ENCODE data around the gene USP43. TPM values are rescaled to one million over a fixed set of nuclear protein-coding genes. Genes with fewer than 3 reads are reported as not detected.

USP43 gene
- total RNA-seq, 1 donor from 2014 or later = 3.8 TPM

- Mint-ChIP-seq H3K27me3 (ENCODE audit: unreplicated experiment) (no peaks in the 10 kb centered on the region), H3K4me1 (ENCODE audit: unreplicated experiment) (no peaks in the 10 kb centered on the region), H3K9me3 (ENCODE audit: unreplicated experiment) (peaks cover 8% of the 10 kb centered on the region), H3K27ac (ENCODE audit: unreplicated experiment) (no peak overlapping the region), H3K36me3 (ENCODE audit: unreplicated experiment) (peaks cover 18% of the 10 kb centered on the region), H3K4me3 (ENCODE audit: unreplicated experiment) (no peak overlapping the region)
- TF ChIP-seq CTCF (IDR thresholded peaks at IDR 0.05) = no peak
- DNase-seq (ENCODE audit: extremely low spot score, unreplicated experiment) = no peak
Measured at GRCh38 chr17:9676820-9677310, 31.5 kb downstream of the USP43 start.

- TF ChIP-seq CTCF (IDR thresholded peaks at IDR 0.05) = no peak
- H3K9me3 Mint-ChIP-seq (ENCODE audit: unreplicated experiment) = peaks cover 8% of the 10 kb centered on the region
- no peaks in the 10 kb centered on the region for H3K4me1 Mint-ChIP-seq (ENCODE audit: unreplicated experiment)
- peaks cover 18% of the 10 kb centered on the region for H3K36me3 Mint-ChIP-seq (ENCODE audit: unreplicated experiment)
- no peak for DNase-seq (ENCODE audit: extremely low spot score, unreplicated experiment)
- no peak overlapping the region for H3K27ac Mint-ChIP-seq (ENCODE audit: unreplicated experiment)
- H3K4me3 Mint-ChIP-seq (ENCODE audit: unreplicated experiment) = no peak overlapping the region
- no peaks in the 10 kb centered on the region for H3K27me3 Mint-ChIP-seq (ENCODE audit: unreplicated experiment)
Measured at GRCh38 chr17:9677411-9677810, 32.1 kb downstream of the USP43 start.

GRCh38 chr17:9677896-9678295 lies 32.6 kb downstream of the USP43 start:
- no peaks in the 10 kb centered on the region for H3K27me3 Mint-ChIP-seq (ENCODE audit: unreplicated experiment)

GRCh38 chr17:9684955-9685621 lies 39.8 kb downstream of the USP43 start:
- Mint-ChIP-seq H3K9me3 (ENCODE audit: unreplicated experiment) (peaks cover 8% of the 10 kb centered on the region), H3K27ac (ENCODE audit: unreplicated experiment) (no peak overlapping the region), H3K36me3 (ENCODE audit: unreplicated experiment) (peaks cover 10% of the 10 kb centered on the region), H3K4me1 (ENCODE audit: unreplicated experiment) (no peaks in the 10 kb centered on the region), H3K4me3 (ENCODE audit: unreplicated experiment) (no peak overlapping the region), H3K27me3 (ENCODE audit: unreplicated experiment) (no peaks in the 10 kb centered on the region)
- no peak for TF ChIP-seq CTCF (IDR thresholded peaks at IDR 0.05)
- DNase-seq (ENCODE audit: extremely low spot score, unreplicated experiment) = no peak

More at GRCh38 chr17:9677896-9678295, 32.6 kb downstream of the USP43 start:
- Mint-ChIP-seq H3K36me3 (ENCODE audit: unreplicated experiment) (peaks cover 18% of the 10 kb centered on the region), H3K4me3 (ENCODE audit: unreplicated experiment) (no peak overlapping the region), H3K9me3 (ENCODE audit: unreplicated experiment) (peaks cover 8% of the 10 kb centered on the region), H3K4me1 (ENCODE audit: unreplicated experiment) (no peaks in the 10 kb centered on the region), H3K27ac (ENCODE audit: unreplicated experiment) (no peak overlapping the region)
- DNase-seq (ENCODE audit: extremely low spot score, unreplicated experiment) = no peak
- TF ChIP-seq CTCF (IDR thresholded peaks at IDR 0.05) = no peak

- peaks cover 9% of the 10 kb centered on the region for H3K9me3 Mint-ChIP-seq (ENCODE audit: unreplicated experiment)
Measured at GRCh38 chr17:9693755-9694154, 48.4 kb downstream of the USP43 start.

More at GRCh38 chr17:9693755-9694154, 48.4 kb downstream of the USP43 start:
- Mint-ChIP-seq H3K36me3 (ENCODE audit: unreplicated experiment) (peaks cover 15% of the 10 kb centered on the region), H3K27ac (ENCODE audit: unreplicated experiment) (no peak overlapping the region), H3K4me3 (ENCODE audit: unreplicated experiment) (no peak overlapping the region), H3K27me3 (ENCODE audit: unreplicated experiment) (no peaks in the 10 kb centered on the region), H3K4me1 (ENCODE audit: unreplicated experiment) (no peaks in the 10 kb centered on the region)
- DNase-seq (ENCODE audit: extremely low spot score, unreplicated experiment) = no peak
- TF ChIP-seq CTCF (IDR thresholded peaks at IDR 0.05) = no peak

All from osteocyte (in vitro differentiated cells).